Testis (tissue), 3 donors: Measurements from ENCODE around the gene POLR3E. TPM values are rescaled to one million over a fixed set of nuclear protein-coding genes. Genes with fewer than 3 reads are reported as not detected.

ENCODE experiments used
- DNase-seq: peaks from one replicate; pipeline ENCODE4 v3.0.0-alpha.2; 2019
- H3K27ac ChIP-seq, 2 donors: fragments of 200-600 bp; sonication (generic); one replicate each; pipeline ENCODE4 v1.5.1; 2019
- H3K27me3 ChIP-seq: fragments of 200-600 bp; sonication (generic); one replicate; pipeline ENCODE4 v1.5.1; 2019
- H3K36me3 ChIP-seq: fragments of 200-600 bp; sonication (generic); one replicate; pipeline ENCODE4 v1.5.1; 2017; ENCODE audit warnings: low read depth; ENCODE audit errors: missing control alignments
- H3K4me1 ChIP-seq: fragments of 200-600 bp; sonication (generic); one replicate; pipeline ENCODE4 v1.5.1; 2019
- H3K4me3 ChIP-seq, 2 donors: fragments of 200-600 bp; sonication (generic); one replicate each; pipeline ENCODE4 v1.5.1; 2017 to 2019
- H3K9me3 ChIP-seq: fragments of 200-600 bp; sonication (generic); one replicate; pipeline ENCODE4 v1.5.1; 2017
- POLR2A ChIP-seq: fragments of 450-650 bp; IDR thresholded peaks from one replicate; pipeline ENCODE4 v1.6.1; 2017; ENCODE audit warnings: antibody characterized with exemption, mild to moderate bottlenecking, moderate library complexity
- WGBS, 2 donors: methylation state at CpG; one replicate each; pipeline ENCODE4 v1.1.5; 2018; 5-methylcytosine and 5-hydroxymethylcytosine counted together
- intact Hi-C: fragments of 100-400 bp; cut with DNase I; formaldehyde crosslinking; loops from one replicate; pipeline ENCODE4 v1.15.1; 2023; ENCODE audit warnings: low total_unique reads
- polyA plus RNA-seq: library from polyadenylated mRNA; stranded (reverse); fragments of 350-450 nt; fragmentation: Illumina TruSeq; extraction: RNeasy Lipid Tissue Mini Kit (QIAGEN cat#74804); gene quantifications from one replicate; pipeline ENCODE4 v1.2.3, GENCODE V29; 2014; ENCODE audit warnings: low read depth, low replicate concordance; ENCODE audit not compliant: insufficient read depth
- total RNA-seq, 2 donors: library from RNA; depleted of rRNA; stranded (reverse); fragments of >200 nt; gene quantifications; one replicate each; pipeline ENCODE4 v1.2.3, GENCODE V29; 2016
- TF ChIP-seq, protein P1 (sequence below), 3 experiments: fragments of 450-650 bp in 2 of 3; fragments of 200-600 bp in 1 of 3; sonication (generic) in 1 of 3; IDR thresholded peaks; one replicate each; pipeline ENCODE4 v1.5.1; 2016 to 2019; ENCODE audit warnings: antibody characterized with exemption in 3 of 3, mild to moderate bottlenecking in 2 of 3, moderate library complexity in 1 of 3

POLR3E gene
- total and polyA plus RNA-seq, 3 donors from 2014 or later, result 59.4 to 76.2 (median 61.7) TPM

DNA sequence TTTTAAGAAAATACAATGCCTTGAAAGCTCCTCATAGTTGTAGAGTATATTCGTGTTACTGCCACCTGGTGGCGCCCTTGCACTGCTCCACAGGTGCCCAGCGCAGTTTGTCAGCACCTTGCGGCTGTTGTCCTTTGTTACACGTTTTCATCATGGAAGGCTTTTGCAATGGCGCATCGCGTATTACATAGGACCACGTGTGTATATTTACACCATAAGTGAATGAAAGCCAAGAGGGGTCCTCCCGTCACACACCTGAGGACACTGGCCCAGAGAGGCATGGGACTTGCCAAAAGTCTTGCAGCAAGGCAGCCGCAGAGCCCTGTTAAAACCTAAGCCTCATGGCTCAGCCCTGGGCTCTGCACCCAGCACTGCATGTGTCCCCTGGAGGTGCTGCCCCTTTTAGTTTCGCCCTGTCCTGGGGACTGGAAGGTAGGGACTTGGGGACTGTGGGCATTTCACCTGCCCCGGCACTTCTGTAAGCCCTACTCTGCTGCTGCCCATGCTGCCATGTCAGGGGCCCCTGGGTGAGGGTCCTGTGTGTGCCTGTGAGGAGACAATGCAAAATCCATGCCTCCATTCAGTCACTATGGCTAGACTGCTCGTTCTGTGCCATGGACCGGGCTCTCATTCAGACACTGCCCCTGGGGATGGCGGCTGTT is 24.3 kb downstream of the POLR3E start:
- Histone ChIP-seq H3K9me3 (no peaks in the 10 kb centered on the region), H3K27me3 (no peaks in the 10 kb centered on the region), H3K36me3 (no peaks in the 10 kb centered on the region), H3K27ac (no peak overlapping the region), H3K4me3 (no peak overlapping the region), H3K4me1 (no peaks in the 10 kb centered on the region)
- intact Hi-C loops, result no loop called here
- no peak for TF ChIP-seq POLR2A
- TF ChIP-seq, protein P1, sequence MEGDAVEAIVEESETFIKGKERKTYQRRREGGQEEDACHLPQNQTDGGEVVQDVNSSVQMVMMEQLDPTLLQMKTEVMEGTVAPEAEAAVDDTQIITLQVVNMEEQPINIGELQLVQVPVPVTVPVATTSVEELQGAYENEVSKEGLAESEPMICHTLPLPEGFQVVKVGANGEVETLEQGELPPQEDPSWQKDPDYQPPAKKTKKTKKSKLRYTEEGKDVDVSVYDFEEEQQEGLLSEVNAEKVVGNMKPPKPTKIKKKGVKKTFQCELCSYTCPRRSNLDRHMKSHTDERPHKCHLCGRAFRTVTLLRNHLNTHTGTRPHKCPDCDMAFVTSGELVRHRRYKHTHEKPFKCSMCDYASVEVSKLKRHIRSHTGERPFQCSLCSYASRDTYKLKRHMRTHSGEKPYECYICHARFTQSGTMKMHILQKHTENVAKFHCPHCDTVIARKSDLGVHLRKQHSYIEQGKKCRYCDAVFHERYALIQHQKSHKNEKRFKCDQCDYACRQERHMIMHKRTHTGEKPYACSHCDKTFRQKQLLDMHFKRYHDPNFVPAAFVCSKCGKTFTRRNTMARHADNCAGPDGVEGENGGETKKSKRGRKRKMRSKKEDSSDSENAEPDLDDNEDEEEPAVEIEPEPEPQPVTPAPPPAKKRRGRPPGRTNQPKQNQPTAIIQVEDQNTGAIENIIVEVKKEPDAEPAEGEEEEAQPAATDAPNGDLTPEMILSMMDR (IDR thresholded peaks at IDR 0.05), result peak; percentile 71 to 89 (median 87)
- DNase-seq, result peak; percentile 85
- 36 to 62% methylated on average over 10 to 16 of the region's 16 CpGs for WGBS, 2 donors

DNA sequence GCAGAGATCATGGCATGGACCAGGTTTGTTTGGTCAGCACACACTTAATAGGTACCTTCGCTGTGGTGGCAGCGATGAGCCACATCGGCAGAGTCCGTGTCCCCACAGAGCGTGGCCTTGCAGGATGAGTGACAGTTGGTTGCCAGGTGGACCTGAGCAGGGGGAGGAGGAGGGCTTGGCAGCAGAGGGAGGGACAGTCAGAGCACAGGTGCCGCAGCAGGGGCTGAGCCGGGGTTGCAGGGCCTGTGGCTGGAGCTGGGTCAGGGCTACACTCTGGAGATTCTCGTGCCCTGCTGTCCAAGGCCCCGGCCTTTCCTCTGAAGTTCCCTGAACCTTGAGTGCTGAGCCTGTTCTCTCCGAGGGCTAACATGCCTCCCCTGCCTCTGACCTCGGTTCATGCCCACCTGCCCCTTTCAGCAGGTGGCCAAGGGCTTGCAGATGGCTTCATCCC is 24.8 kb downstream of the POLR3E start:
- TF ChIP-seq, protein P1 (IDR thresholded peaks at IDR 0.05), result no peak
- no peak for TF ChIP-seq POLR2A
- no peak for DNase-seq
- Histone ChIP-seq H3K4me3 (no peak overlapping the region), H3K9me3 (no peaks in the 10 kb centered on the region), H3K36me3 (no peaks in the 10 kb centered on the region), H3K4me1 (no peaks in the 10 kb centered on the region), H3K27ac (no peak overlapping the region), H3K27me3 (no peaks in the 10 kb centered on the region)
- intact Hi-C loops, result no loop called here
- 80 to 100% methylated on average over 2 to 11 of the region's 11 CpGs for WGBS, 2 donors

DNA sequence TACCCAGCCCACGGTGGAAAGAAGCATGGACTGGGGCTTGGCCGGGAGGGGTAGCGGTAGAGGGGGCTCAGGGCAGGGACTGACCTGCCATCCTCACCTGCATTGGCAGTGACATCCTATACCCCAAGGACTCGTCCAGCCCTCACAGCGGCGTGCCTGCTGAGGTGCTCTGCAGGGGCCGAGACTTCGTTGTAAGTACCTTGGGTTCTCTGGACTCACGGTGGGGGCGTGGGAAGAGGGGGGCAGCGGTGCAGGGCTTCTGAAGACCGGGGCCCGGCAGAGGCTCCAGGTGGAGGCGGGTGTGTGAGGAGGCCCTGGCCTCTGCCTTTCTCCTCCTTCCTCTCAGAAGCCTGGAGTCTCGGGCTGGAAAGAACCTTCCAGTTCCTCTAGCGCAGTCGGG is 25.5 kb downstream of the POLR3E start:
- DNase-seq, result no peak
- Histone ChIP-seq H3K9me3 (no peaks in the 10 kb centered on the region), H3K27me3 (no peaks in the 10 kb centered on the region), H3K36me3 (no peaks in the 10 kb centered on the region), H3K27ac (no peak overlapping the region), H3K4me1 (no peaks in the 10 kb centered on the region), H3K4me3 (no peak overlapping the region)
- TF ChIP-seq, protein P1 (IDR thresholded peaks at IDR 0.05), result no peak
- TF ChIP-seq POLR2A, result no peak
- 94 to 96% methylated on average over 17 of the region's 17 CpGs for WGBS, 2 donors
- intact Hi-C loops, result no loop called here

DNA sequence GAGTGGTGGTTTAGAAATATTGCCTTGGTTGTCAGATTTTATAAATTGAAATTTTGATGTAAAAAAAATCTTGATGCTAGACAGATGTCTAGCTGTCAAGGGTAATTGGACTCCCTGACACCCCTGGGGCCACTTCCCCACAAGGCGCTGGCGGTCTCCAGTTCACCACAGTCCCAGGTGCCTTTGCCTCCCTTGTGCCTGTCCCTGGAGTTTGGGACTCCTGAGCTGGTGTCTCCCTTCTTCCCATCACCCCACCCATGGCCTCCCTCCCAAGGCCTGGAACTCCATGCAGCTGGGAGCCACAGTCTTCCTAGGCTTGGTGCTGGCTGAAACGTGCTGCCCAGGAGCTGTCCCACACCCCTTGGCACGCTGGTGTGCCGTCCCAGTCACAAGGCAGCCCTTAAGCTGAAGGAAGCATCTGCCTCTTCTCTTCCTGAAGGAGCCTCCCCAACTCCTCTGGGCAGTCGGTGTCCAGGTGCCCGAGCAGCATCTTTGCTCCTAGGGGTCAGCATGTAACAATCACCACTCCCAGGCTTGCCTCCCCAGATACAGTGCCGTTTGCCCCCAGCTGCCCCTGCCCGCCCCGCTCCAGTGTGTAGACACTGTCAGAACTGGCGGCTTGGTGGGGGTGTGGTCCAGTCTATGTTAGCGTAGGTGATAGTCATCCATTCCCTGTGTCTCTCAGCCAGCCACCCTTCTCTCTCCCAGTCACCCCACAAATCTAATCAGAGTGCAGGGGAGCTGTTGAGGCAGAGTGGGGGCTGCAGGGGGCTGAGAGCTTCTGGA is 26.2 kb downstream of the POLR3E start:
- H3K27me3 ChIP-seq, result no peaks in the 10 kb centered on the region
- no peak overlapping the region for H3K27ac ChIP-seq
- WGBS, 2 donors, result 87 to 92% methylated on average over 11 to 12 of the region's 12 CpGs
- no peak overlapping the region for H3K4me3 ChIP-seq
- TF ChIP-seq POLR2A, result no peak
- H3K9me3 ChIP-seq, result no peaks in the 10 kb centered on the region
- intact Hi-C loops, result no loop called here
- no peaks in the 10 kb centered on the region for H3K4me1 ChIP-seq
- no peak for DNase-seq
- no peaks in the 10 kb centered on the region for H3K36me3 ChIP-seq

DNA sequence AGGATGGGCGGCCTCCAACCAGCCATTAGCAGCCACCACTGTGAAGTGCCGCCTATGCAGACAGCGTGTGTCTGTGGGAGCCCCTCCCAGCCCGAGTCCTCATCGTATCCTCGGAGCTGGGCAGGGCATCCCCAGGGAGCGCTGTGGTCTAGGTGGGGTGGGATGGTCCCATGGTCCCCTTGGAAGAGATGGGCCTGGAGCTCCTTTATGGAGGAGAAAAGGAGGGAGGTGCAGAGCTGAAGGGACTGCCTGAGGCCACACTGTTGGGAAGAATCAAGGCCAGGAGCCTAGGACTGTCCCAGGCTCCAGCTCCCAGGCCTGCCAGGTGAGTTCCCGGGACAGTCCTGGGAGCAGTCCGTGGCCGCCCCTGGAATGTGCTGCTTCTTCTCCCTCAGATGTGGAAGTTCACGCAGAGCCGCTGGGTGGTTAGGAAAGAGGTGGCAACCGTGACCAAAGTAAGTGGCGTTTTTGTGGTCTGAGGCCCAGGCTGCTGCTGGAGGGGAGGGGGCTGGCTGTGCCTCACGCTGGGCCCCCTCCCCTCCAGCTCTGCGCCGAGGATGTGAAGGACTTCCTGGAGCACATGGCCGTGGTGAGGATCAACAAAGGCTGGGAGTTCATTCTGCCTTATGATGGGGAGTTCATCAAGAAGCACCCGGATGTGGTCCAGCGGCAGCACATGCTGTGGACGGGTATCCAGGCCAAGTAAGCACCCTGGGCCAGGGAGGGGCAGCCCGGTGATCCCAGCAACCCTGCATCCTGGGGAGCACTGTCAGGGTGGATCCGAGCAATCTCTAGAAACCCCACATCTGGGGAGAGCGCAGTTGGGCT is 27.0 kb downstream of the POLR3E start:
- Histone ChIP-seq H3K27me3 (no peaks in the 10 kb centered on the region), H3K4me1 (no peaks in the 10 kb centered on the region), H3K9me3 (no peaks in the 10 kb centered on the region), H3K27ac (no peak overlapping the region), H3K4me3 (no peak overlapping the region), H3K36me3 (no peaks in the 10 kb centered on the region)
- TF ChIP-seq, protein P1 (IDR thresholded peaks at IDR 0.05), result no peak
- no peak for TF ChIP-seq POLR2A
- intact Hi-C loops, result no loop called here
- 91 to 93% methylated on average over 5 to 24 of the region's 24 CpGs for WGBS, 2 donors
- no peak for DNase-seq
